Neural progenitor cell (in vitro differentiated cells): ENCODE measurements around the gene TCEANC2. TPM values are rescaled to one million over a fixed set of nuclear protein-coding genes. Genes with fewer than 3 reads are reported as not detected.
"Not testable (repeated sequence)": the region's sequence is repeated elsewhere in the genome, so short reads cannot be mapped to it uniquely, and the experiment has no call there.

ENCODE experiments used
- DNase-seq: peaks from one replicate; pipeline ENCODE4 v3.0.0-alpha.2; 2016; ENCODE audit warnings: low spot score
- H2AFZ ChIP-seq: fragments of 200-600 bp; sonication (generic); replicated peaks from 2 replicates; pipeline ENCODE4 v1.6.1; 2016; ENCODE audit warnings: antibody characterized with exemption
- H3F3A ChIP-seq: fragments of 200-600 bp; sonication (generic); 2 replicates; pipeline ENCODE4 v1.6.1; 2016; ENCODE audit warnings: antibody characterized with exemption, low read depth
- H3K27ac ChIP-seq: fragments of 200-600 bp; sonication (generic); 2 replicates; pipeline ENCODE4 v1.5.1; 2016; ENCODE audit warnings: mild to moderate bottlenecking
- H3K27me3 ChIP-seq: fragments of 200-600 bp; sonication (generic); 2 replicates; pipeline ENCODE4 v1.6.1; 2016; ENCODE audit warnings: mild to moderate bottlenecking, moderate library complexity
- H3K36me3 ChIP-seq: fragments of 200-600 bp; sonication (generic); 2 replicates; pipeline ENCODE4 v1.5.1; 2016
- H3K4me1 ChIP-seq: fragments of 200-600 bp; sonication (generic); 2 replicates; pipeline ENCODE4 v1.6.1; 2016; ENCODE audit warnings: mixed run types
- H3K4me2 ChIP-seq: fragments of 200-600 bp; sonication (generic); 2 replicates; pipeline ENCODE4 v1.6.1; 2016
- H3K4me3 ChIP-seq: fragments of 200-600 bp; sonication (generic); 2 replicates; pipeline ENCODE4 v1.5.1; 2016
- H3K79me2 ChIP-seq: fragments of 200-600 bp; sonication (generic); 2 replicates; pipeline ENCODE4 v1.6.1; 2016; ENCODE audit warnings: low read depth
- H3K9ac ChIP-seq: fragments of 200-600 bp; sonication (generic); 2 replicates; pipeline ENCODE4 v1.6.1; 2016
- H3K9me3 ChIP-seq: fragments of 200-600 bp; sonication (generic); 2 replicates; pipeline ENCODE4 v1.5.1; 2016; ENCODE audit warnings: low read depth
- H4K20me1 ChIP-seq: fragments of 200-600 bp; sonication (generic); 2 replicates; pipeline ENCODE4 v1.6.1; 2016; ENCODE audit warnings: low read depth
- H3K27ac Mint-ChIP-seq: 3 replicates; pipeline ENCODE4 v1.8.0; 2021; ENCODE audit warnings: mixed read lengths
- H3K27me3 Mint-ChIP-seq: 2 replicates; pipeline ENCODE4 v1.8.0; 2022; ENCODE audit warnings: low read depth, mild to moderate bottlenecking, inconsistent platforms, moderate library complexity, mixed read lengths; ENCODE audit not compliant: insufficient read depth
- H3K36me3 Mint-ChIP-seq: 3 replicates; pipeline ENCODE4 v1.8.0; 2021; ENCODE audit warnings: mixed read lengths
- H3K4me1 Mint-ChIP-seq: 3 replicates; pipeline ENCODE4 v1.8.0; 2021; ENCODE audit warnings: mixed read lengths
- H3K4me3 Mint-ChIP-seq: 3 replicates; pipeline ENCODE4 v1.8.0; 2021; ENCODE audit warnings: mild to moderate bottlenecking, moderate library complexity, mixed read lengths
- H3K9me3 Mint-ChIP-seq: 3 replicates; pipeline ENCODE4 v1.8.0; 2020; ENCODE audit warnings: mixed read lengths
- CTCF ChIP-seq: fragments of 200-600 bp; sonication (generic); IDR thresholded peaks from 2 replicates; pipeline ENCODE4 v1.5.1; 2017; ENCODE audit warnings: antibody characterized with exemption, mild to moderate bottlenecking
- EZH2 ChIP-seq: fragments of 200-600 bp; sonication (generic); IDR thresholded peaks from 2 replicates; pipeline ENCODE4 v1.6.1; 2017; ENCODE audit warnings: antibody characterized with exemption, mild to moderate bottlenecking, moderate library complexity
- EZH2phosphoT487 ChIP-seq: fragments of 200-600 bp; sonication (generic); IDR thresholded peaks from 2 replicates; pipeline ENCODE4 v1.6.1; 2017; ENCODE audit warnings: antibody characterized with exemption
- total RNA-seq: library from RNA; depleted of rRNA; stranded (reverse); fragments of >200 nt; gene quantifications from 2 replicates; pipeline ENCODE4 v1.2.3, GENCODE V29; 2015; ENCODE audit warnings: low replicate concordance

The TCEANC2 gene
- total RNA-seq, 1 donor from 2014 or later: 11.6 TPM

GRCh38 chr1:54091666-54092065, 38.3 kb downstream of the TCEANC2 start:
- no peak overlapping the region for H3K4me3 ChIP-seq
- H3K9ac ChIP-seq: no peak overlapping the region
- H3K4me2 ChIP-seq: no peak overlapping the region
- H3K36me3 ChIP-seq: no peaks in the 10 kb centered on the region
- H3K79me2 ChIP-seq: no peaks in the 10 kb centered on the region
- TF ChIP-seq CTCF (no peak), EZH2 (no peak), EZH2phosphoT487 (no peak)
- no peak for DNase-seq
- no peaks in the 10 kb centered on the region for H3K27me3 ChIP-seq
- no peak overlapping the region for H3K27ac ChIP-seq
- Mint-ChIP-seq H3K27ac (no peak overlapping the region), H3K4me1 (peaks cover 6% of the 10 kb centered on the region), H3K4me3 (no peak overlapping the region), H3K36me3 (no peaks in the 10 kb centered on the region), H3K9me3 (no peaks in the 10 kb centered on the region), H3K27me3 (peaks cover 4% of the 10 kb centered on the region)
- no peaks in the 10 kb centered on the region for H3K9me3 ChIP-seq
- peaks cover 12% of the 10 kb centered on the region for H3F3A ChIP-seq
- no peak overlapping the region for H2AFZ ChIP-seq
- H4K20me1 ChIP-seq: peaks cover 2% of the 10 kb centered on the region
- peaks cover 10% of the 10 kb centered on the region for H3K4me1 ChIP-seq

- Histone ChIP-seq H3K4me3 (no peak overlapping the region), H3K27ac (no peak overlapping the region), H3K4me1 (peaks cover 15% of the 10 kb centered on the region), H3K9ac (peak overlapping the region; percentile 22), H2AFZ (no peak overlapping the region), H3K27me3 (no peaks in the 10 kb centered on the region), H3F3A (peaks cover 17% of the 10 kb centered on the region), H3K79me2 (no peaks in the 10 kb centered on the region), H3K36me3 (no peaks in the 10 kb centered on the region), H3K4me2 (no peak overlapping the region), H3K9me3 (no peaks in the 10 kb centered on the region), H4K20me1 (peaks cover 5% of the 10 kb centered on the region)
- TF ChIP-seq CTCF (no peak), EZH2 (no peak), EZH2phosphoT487 (no peak)
- DNase-seq: no peak
- Mint-ChIP-seq H3K36me3 (no peaks in the 10 kb centered on the region), H3K4me3 (no peak overlapping the region), H3K27ac (no peak overlapping the region), H3K27me3 (peaks cover 2% of the 10 kb centered on the region), H3K9me3 (no peaks in the 10 kb centered on the region), H3K4me1 (peaks cover 9% of the 10 kb centered on the region)
These were observed 40.8 kb downstream of the TCEANC2 start for GRCh38 chr1:54094001-54094729.

GRCh38 chr1:54094730-54095105, 41.3 kb downstream of the TCEANC2 start:
- not testable (repeated sequence) for H3K9me3 ChIP-seq, H3K4me3 Mint-ChIP-seq, H3K27ac Mint-ChIP-seq, H3K4me1 Mint-ChIP-seq, H2AFZ ChIP-seq, H3K79me2 ChIP-seq, H3K27ac ChIP-seq, H3K36me3 Mint-ChIP-seq, H3K4me3 ChIP-seq, H3K27me3 Mint-ChIP-seq, H3K27me3 ChIP-seq, H3K36me3 ChIP-seq, H4K20me1 ChIP-seq, DNase-seq, H3K4me2 ChIP-seq, H3K9ac ChIP-seq, H3K9me3 Mint-ChIP-seq
- Histone ChIP-seq H3K4me1 (peaks cover 15% of the 10 kb centered on the region), H3F3A (peaks cover 17% of the 10 kb centered on the region)

GRCh38 chr1:54095546-54096226, 42.3 kb downstream of the TCEANC2 start:
- Histone ChIP-seq H3K27me3 (no peaks in the 10 kb centered on the region), H3K79me2 (no peaks in the 10 kb centered on the region), H3K9me3 (no peaks in the 10 kb centered on the region), H3K27ac (no peak overlapping the region), H3K9ac (no peak overlapping the region), H2AFZ (no peak overlapping the region), H3K4me1 (peaks cover 15% of the 10 kb centered on the region), H3K36me3 (no peaks in the 10 kb centered on the region), H3F3A (peaks cover 17% of the 10 kb centered on the region), H3K4me3 (no peak overlapping the region), H4K20me1 (peaks cover 5% of the 10 kb centered on the region), H3K4me2 (no peak overlapping the region)
- H3K4me1 Mint-ChIP-seq: peaks cover 9% of the 10 kb centered on the region
- no peak for DNase-seq
- H3K27ac Mint-ChIP-seq: no peak overlapping the region
- no peaks in the 10 kb centered on the region for H3K9me3 Mint-ChIP-seq
- TF ChIP-seq EZH2 (no peak), EZH2phosphoT487 (no peak), CTCF (no peak)
- no peaks in the 10 kb centered on the region for H3K36me3 Mint-ChIP-seq
- H3K27me3 Mint-ChIP-seq: peaks cover 2% of the 10 kb centered on the region
- H3K4me3 Mint-ChIP-seq: no peak overlapping the region
